HG02943 (cell line): Measurements from ENCODE around the gene GPSM1.
"Not testable (repeated sequence)": the region's sequence is repeated elsewhere in the genome, so short reads cannot be mapped to it uniquely, and the experiment has no call there.

Experiments
- ATAC-seq: cut with Tn5 transposase; IDR thresholded peaks from one replicate; pipeline ENCODE4 v1.9.1; 2021; ENCODE audit warnings: mild to moderate bottlenecking, low read depth, moderate library complexity; ENCODE audit not compliant: unreplicated experiment

The GPSM1 gene

GRCh38 chr9:136404801-136405136 is 77.4 kb downstream of the GPSM1 start:
- ATAC-seq: no peak

- no peak for ATAC-seq
These were observed 78.1 kb downstream of the GPSM1 start for GRCh38 chr9:136405481-136405880.

- ATAC-seq: not testable (repeated sequence)
These were observed 78.6 kb downstream of the GPSM1 start for GRCh38 chr9:136405904-136406303.

GRCh38 chr9:136407061-136407460 is 79.7 kb downstream of the GPSM1 start:
- not testable (repeated sequence) for ATAC-seq

- no peak for ATAC-seq
These were observed 80.6 kb downstream of the GPSM1 start for GRCh38 chr9:136407911-136408310.
